ENCODE data around the gene ELF2.
"Not testable (repeated sequence)": the region's sequence is repeated elsewhere in the genome, so short reads cannot be mapped to it uniquely, and the experiment has no call there.

The ELF2 gene

DNA sequence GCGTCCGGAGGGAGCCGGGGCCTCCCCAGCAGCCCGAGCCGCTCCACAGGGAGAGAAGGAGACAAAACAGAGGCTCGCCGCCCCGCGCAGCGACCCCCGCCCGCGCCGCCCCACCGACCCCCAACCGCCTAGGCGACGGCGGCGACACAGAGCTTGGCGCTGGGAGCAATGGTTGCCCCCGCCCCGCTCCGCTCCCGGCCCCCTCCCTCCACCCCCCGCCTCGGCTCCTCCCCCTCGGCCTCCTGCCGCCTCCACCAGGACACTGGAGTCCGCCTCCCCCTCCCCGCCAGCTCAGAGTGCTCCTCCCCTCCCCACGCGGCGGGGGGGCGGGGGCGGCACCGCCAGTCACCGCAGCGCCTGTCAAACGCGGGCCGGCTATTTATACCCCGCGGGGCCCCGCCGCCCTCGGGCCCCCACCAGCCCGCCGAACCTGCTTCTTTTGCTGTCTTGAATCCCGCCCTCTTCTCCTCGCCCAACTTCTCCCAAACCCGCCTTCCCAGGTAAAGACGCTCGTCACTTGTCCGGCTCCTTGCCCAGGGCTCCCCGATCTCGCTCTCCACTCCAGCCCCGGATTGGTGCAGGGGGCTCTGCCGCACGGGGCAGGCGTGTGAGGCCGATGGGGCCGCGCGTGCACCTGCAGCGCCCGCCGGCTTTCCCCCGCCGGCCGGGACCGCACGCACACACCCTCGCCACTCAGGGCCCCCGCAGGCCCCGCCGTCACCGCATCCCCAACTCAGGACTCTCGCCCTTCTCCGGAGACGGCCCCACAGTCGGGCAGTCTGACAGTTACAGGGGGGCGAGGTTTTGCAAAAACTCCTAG lies at the start of gene ELF2:
Gene ELF2, minus strand, starts transcription at position 170 of the 820 bp plus-strand sequence. CDS start 39,517 bp downstream, outside the sequence.
- Histone ChIP-seq H3K9me3 (ENCODE audit: control insufficient read depth, insufficient read depth, low read length) (no peaks in the 10 kb centered on the region), H3K36me3 (ENCODE audit: insufficient read depth, low read length) (no peaks in the 10 kb centered on the region), H3K9ac (ENCODE audit: low read depth, low read length) (peak within 1 kb of the TSS; percentile 96), H3K4me1 (ENCODE audit: insufficient read depth, low read length) (peaks cover 8% of the 10 kb centered on the region)

DNA sequence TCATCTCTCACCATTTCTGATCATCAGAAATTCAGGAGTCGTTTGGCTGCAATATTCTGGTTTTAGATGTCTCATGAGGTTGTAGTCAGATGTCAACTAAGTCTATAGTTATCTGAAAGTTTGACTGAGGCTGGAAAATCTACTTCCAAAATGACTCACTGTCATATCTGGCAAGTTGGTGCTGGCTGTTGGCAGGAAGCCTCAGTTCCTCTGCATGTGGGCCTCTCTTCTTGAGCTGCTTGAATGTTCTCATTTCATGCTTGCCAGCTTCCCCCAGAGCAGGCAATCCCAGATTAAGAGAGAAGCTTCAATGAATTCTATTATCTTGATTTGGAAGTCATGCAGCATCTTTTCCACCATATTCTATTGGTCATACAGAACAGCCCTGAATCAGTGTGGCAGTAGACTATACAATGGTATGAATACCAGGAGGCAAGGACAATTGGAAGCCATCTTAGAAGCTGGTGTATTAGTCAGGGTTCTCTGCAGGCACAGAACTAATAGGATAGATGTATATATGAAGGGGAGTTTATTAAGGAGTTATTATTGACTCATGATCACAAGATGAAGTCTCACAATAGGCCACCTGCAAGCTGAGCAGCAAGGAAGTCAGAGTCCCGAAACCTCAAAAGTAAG lies 46.8 kb upstream of the ELF2 start:
- Histone ChIP-seq H3K9me3 (ENCODE audit: control insufficient read depth, insufficient read depth, low read length) (no peaks in the 10 kb centered on the region), H3K9ac (ENCODE audit: low read depth, low read length) (no peak overlapping the region), H3K36me3 (ENCODE audit: insufficient read depth, low read length) (no peaks in the 10 kb centered on the region), H3K4me1 (ENCODE audit: insufficient read depth, low read length) (no peaks in the 10 kb centered on the region)

DNA sequence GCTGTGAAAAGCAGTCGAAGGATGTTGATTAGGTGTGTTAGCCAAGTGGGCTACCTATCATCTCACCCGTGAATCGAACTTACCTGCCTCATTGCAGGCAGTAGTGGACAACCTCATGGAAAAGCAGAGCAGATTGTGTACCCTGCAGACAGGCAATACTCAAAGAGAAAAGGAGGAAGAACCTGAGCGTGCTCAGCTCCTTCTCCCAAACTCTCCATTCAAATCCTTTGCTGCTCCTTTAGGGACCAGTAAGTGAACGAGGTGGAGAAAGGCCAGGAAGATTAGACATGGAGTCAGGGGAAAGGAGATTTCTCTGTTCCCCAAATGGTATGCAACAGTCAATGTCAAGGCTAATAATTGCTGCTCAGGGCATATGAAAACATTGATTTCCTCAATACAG lies 45.2 kb upstream of the ELF2 start:
- Histone ChIP-seq H3K36me3 (ENCODE audit: insufficient read depth, low read length) (no peaks in the 10 kb centered on the region), H3K9me3 (ENCODE audit: control insufficient read depth, insufficient read depth, low read length) (no peaks in the 10 kb centered on the region), H3K4me1 (ENCODE audit: insufficient read depth, low read length) (no peaks in the 10 kb centered on the region), H3K9ac (ENCODE audit: low read depth, low read length) (no peak overlapping the region)

DNA sequence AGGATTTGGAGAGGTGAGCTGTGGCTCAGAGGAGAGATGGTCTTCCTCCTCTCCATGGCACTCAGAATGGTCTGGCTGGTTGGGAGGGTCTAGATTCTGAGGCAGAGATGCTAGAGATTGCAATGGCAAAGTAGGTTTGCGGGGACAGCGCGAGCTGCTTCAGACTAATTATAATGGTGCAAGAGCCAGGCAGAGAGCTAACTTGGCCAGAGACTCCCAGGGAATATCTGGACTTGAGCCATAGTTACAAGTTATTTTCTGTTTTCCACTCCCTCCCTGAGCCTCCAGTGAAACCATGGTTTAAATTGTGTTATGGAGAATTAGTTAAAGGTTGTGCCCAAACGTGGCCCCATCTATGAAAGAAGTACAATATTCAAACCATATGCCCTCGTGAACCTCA lies 44.7 kb upstream of the ELF2 start:
- no peaks in the 10 kb centered on the region for H3K36me3 ChIP-seq (ENCODE audit: insufficient read depth, low read length)
- no peak overlapping the region for H3K9ac ChIP-seq (ENCODE audit: low read depth, low read length)
- no peaks in the 10 kb centered on the region for H3K9me3 ChIP-seq (ENCODE audit: control insufficient read depth, insufficient read depth, low read length)
- no peaks in the 10 kb centered on the region for H3K4me1 ChIP-seq (ENCODE audit: insufficient read depth, low read length)

DNA sequence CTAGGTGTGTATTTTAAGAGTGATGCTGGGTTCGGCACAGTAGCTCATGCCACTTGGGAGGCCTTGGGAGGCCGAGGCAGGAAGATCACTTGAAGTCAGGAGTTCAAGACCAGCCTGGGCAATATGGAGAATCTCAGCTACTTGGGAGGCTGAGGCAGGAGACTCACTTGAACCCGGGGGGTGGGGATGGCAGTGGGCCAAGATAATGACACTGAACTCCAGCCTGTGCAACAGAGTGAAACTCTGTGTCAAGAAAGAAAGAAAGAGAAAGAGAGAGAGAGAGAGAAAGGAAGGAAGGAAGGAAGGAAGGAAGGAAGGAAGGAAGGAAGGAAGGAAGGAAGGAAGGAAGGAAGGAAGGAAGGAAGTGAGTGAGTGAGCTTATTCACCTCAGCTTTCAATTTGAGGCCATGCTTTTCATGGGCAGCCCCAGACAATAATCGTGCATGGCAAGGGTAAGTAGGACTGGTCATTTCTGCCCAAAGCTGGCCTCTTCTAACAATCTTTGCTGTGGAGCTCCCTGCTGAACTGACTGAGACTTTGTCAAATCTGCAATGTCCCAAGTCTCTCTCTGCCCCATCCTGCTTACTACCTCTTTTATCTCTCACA lies 42.5 kb upstream of the ELF2 start:
- Histone ChIP-seq H3K36me3 (ENCODE audit: insufficient read depth, low read length) (no peaks in the 10 kb centered on the region), H3K9ac (ENCODE audit: low read depth, low read length) (no peak overlapping the region), H3K4me1 (ENCODE audit: insufficient read depth, low read length) (no peaks in the 10 kb centered on the region), H3K9me3 (ENCODE audit: control insufficient read depth, insufficient read depth, low read length) (no peaks in the 10 kb centered on the region)

DNA sequence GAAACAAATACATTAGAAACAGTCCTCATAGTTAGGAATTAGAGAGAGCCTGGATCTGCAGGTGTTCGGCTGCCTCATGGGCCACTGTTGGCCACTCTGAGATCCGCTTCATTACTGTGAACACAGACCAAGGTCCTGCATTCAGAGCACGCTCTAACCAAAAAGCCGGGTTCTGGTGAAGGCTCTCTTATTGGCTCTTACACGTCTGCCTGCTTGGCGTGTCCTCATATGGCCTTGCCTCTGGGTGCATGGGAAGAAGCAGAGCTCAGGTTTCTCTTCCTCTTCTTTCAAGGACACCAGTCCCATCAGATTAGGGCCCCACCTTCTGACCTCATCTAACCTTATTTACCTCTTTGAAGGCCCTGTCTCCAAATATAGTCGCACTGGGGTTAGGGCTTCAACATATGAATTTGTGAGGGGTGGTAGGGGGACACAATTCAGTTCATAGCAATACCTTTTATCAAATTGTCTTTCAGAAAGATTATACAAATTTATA lies 37.1 kb upstream of the ELF2 start:
- Histone ChIP-seq H3K4me1 (ENCODE audit: insufficient read depth, low read length) (no peaks in the 10 kb centered on the region; the same call in 1 of the 2 replicates), H3K9me3 (ENCODE audit: control insufficient read depth, insufficient read depth, low read length) (no peaks in the 10 kb centered on the region), H3K36me3 (ENCODE audit: insufficient read depth, low read length) (no peaks in the 10 kb centered on the region), H3K9ac (ENCODE audit: low read depth, low read length) (no peak overlapping the region)

DNA sequence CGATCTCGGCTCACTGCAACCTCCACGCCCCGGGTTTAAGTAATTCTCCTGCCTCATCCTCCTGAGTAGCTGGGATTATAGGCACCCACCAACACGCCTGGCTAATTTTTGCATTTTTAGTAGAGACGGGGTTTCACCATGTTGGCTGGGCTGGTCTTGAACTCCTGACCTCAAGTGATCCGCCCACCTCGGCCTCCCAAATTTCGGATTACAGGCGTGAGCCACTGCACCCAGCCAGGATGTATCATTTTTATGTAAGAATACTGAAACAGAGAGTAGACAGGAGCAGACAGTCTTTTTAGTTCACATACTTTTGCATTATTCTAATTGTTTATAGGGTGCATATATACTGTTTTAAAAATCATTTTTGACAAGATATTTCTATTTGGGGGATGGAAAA lies 36.6 kb upstream of the ELF2 start:
- not testable (repeated sequence) for H3K9me3 ChIP-seq (ENCODE audit: control insufficient read depth, insufficient read depth, low read length); H3K4me1 ChIP-seq (ENCODE audit: insufficient read depth, low read length); H3K36me3 ChIP-seq (ENCODE audit: insufficient read depth, low read length); H3K9ac ChIP-seq (ENCODE audit: low read depth, low read length)

DNA sequence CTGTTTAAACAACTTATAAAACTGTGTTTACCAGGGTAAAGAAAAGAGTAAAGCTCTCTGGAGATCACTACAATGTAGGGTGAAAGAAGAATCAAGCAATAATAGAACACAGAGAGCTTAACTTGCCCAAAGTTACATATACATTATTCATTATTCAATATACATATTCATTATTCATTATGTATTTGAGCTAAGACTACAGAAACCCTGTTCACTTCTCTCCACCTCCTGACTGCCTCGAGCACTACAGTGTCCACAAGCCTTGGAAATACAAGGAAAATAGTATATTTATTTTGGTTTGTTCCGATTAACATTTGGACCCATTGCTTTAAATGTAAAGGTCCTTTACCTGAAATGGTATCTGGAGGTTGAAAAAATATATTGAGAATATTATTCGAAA lies 35.9 kb upstream of the ELF2 start:
- no peak overlapping the region for H3K9ac ChIP-seq (ENCODE audit: low read depth, low read length)
- peaks cover under 1% of the 10 kb centered on the region; the same call in 1 of the 2 replicates for H3K4me1 ChIP-seq (ENCODE audit: insufficient read depth, low read length)
- H3K9me3 ChIP-seq (ENCODE audit: control insufficient read depth, insufficient read depth, low read length), result no peaks in the 10 kb centered on the region

DNA sequence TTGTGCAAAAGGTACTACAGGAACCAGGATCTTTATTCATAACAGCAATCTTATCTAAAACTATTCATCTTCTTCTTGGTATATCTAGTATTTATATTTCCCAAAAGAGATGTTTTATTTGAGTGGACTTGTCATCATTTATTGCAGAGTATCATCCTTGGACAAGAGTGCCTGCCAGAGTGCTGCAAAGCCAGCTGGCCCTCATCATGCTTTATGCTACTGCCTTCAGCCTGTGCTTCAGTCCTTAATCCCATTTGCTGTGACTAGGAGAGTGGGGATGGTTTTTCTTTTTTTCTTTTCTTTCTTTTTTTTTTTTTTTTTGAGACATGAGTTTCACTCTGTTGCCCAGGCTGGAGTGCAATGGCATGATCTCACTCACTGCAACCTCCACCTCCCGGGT lies 33.5 kb upstream of the ELF2 start:
- no peaks in the 10 kb centered on the region for H3K9me3 ChIP-seq (ENCODE audit: control insufficient read depth, insufficient read depth, low read length)
- no peak overlapping the region for H3K9ac ChIP-seq (ENCODE audit: low read depth, low read length)
- H3K4me1 ChIP-seq (ENCODE audit: insufficient read depth, low read length), result peaks cover 5% of the 10 kb centered on the region; the same call in 1 of the 2 replicates
- H3K36me3 ChIP-seq (ENCODE audit: insufficient read depth, low read length), result no peaks in the 10 kb centered on the region

More for the DNA sequence above, 35.9 kb upstream of the ELF2 start:
- H3K36me3 ChIP-seq (ENCODE audit: insufficient read depth, low read length), result no peaks in the 10 kb centered on the region

DNA sequence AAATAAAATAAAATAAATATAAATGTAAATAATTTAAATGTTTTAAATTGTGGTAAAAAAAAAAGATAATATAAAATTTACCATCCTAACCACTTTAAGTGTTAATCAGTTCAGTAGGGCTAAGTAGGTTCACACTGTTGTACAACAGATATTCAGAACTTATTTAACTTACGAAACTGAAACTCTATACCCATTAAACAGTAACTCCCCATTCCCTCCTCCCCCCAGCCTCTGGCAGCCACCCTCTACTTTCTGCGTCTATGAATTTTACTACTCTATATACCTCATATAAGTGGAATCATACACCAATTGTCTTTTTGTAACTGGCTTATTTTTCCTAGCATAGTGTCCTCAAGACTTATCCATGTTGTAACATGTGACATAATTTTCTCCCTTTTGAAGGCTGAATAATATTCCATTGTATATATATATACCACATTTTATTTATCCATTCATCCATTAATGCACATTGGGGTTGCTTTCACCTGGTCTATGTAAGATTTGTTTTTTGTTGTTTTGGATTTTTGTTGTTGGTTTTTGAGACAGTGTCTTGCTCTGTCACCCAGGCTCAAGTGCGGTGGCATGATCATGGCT lies 32.5 kb upstream of the ELF2 start:
- peaks cover 5% of the 10 kb centered on the region; the same call in 1 of the 2 replicates for H3K4me1 ChIP-seq (ENCODE audit: insufficient read depth, low read length)
- no peaks in the 10 kb centered on the region for H3K9me3 ChIP-seq (ENCODE audit: control insufficient read depth, insufficient read depth, low read length)
- H3K36me3 ChIP-seq (ENCODE audit: insufficient read depth, low read length), result no peaks in the 10 kb centered on the region
- H3K9ac ChIP-seq (ENCODE audit: low read depth, low read length), result no peak overlapping the region

DNA sequence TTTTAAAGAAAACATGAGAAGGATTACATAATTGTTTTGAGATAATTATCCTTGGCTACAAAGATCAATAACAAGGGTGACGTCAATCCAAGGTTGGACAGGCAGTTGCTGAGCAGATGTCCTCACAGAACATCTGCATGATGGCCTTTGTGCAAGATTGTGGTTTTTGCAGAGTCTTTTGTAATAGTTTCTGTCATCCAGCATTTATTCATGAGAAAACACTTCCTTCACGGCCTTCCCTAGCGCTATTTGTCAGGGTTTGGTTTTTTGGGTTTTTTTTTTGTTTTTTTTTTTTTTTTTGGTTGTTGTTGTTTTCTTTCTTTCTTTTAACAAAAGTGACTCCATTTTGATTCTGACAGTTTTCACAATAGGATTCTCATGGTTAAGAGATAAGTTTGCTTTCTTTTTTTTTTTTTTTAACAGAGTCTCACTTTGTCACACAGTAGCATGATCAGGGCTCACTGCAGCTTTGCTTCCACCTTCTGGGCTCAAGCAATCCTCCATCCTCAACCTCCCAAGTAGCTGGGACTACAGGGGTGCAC lies 31.5 kb upstream of the ELF2 start:
- Histone ChIP-seq H3K36me3 (ENCODE audit: insufficient read depth, low read length) (no peaks in the 10 kb centered on the region), H3K9me3 (ENCODE audit: control insufficient read depth, insufficient read depth, low read length) (no peaks in the 10 kb centered on the region), H3K4me1 (ENCODE audit: insufficient read depth, low read length) (peaks cover 5% of the 10 kb centered on the region; the same call in 1 of the 2 replicates), H3K9ac (ENCODE audit: low read depth, low read length) (no peak overlapping the region)

DNA sequence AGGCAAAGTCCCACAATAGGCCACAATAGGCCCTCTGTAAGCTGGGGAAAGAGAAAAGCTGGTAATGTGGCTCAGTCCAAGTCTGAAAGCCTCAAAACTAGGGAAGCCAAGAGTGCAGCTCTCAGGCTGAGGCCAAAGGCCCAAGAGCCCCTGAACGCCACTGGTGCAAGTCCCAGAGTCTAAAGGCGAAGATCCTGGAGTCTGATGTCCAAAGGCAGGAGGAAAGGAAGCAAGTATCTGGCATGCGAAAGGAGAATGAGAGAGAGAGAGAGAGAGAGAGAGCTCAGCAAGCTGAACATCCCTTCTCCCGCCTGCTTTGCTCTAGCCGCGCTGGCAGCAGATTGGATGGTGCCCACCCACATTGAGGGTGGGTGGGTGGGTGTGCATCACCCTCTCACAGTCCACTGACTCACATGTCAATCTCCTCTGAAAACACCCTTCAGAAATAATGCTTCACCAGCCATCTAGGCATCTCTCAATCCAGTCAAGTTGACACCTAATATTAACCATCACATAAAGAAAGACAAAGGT lies 30.9 kb upstream of the ELF2 start:
- Histone ChIP-seq H3K9me3 (ENCODE audit: control insufficient read depth, insufficient read depth, low read length) (no peaks in the 10 kb centered on the region), H3K36me3 (ENCODE audit: insufficient read depth, low read length) (no peaks in the 10 kb centered on the region), H3K4me1 (ENCODE audit: insufficient read depth, low read length) (peaks cover 5% of the 10 kb centered on the region; the same call in 1 of the 2 replicates), H3K9ac (ENCODE audit: low read depth, low read length) (no peak overlapping the region)

DNA sequence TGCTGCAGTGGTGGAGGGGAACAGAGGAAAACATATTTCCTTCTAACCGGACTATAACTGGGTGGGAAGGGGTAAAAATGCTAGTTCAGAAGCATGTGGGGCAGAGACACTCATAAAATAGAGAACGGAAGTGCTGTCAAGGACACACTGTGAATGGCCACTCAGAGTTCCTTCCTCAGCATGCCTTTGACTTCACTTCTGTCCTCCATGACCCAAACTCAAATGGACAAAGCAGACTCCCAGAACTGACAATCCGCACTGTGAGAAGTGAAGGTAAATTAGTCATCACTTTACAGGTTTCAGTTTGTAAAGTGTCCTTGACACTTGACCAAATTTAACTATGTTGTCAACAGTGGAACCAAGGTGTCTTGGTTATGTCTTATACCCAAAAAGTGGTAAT lies 30.2 kb upstream of the ELF2 start:
- H3K36me3 ChIP-seq (ENCODE audit: insufficient read depth, low read length), result no peaks in the 10 kb centered on the region
- no peaks in the 10 kb centered on the region for H3K9me3 ChIP-seq (ENCODE audit: control insufficient read depth, insufficient read depth, low read length)
- no peak overlapping the region for H3K9ac ChIP-seq (ENCODE audit: low read depth, low read length)
- H3K4me1 ChIP-seq (ENCODE audit: insufficient read depth, low read length), result peaks cover 5% of the 10 kb centered on the region; the same call in 1 of the 2 replicates

DNA sequence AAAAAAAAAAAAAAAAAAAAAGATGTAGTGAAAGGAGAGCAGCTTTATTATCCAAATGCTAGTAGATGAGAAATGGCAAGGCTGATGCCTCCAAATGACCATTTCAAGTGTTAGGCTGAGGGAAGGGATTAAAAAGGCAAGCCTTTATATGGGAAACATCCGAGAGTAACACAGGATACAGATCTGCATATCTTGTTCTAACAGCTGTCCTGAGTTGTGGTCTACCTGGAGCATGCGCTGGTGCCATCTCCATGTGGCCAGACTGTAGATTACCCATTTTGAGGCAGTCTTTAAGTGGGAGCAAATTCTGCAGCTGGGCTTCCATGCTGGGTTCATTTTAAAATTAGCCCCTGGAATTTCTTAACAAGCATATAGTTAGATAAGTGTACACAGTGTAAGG lies 26.0 kb upstream of the ELF2 start:
- Histone ChIP-seq H3K4me1 (ENCODE audit: insufficient read depth, low read length) (peaks cover 5% of the 10 kb centered on the region; the same call in 1 of the 2 replicates), H3K36me3 (ENCODE audit: insufficient read depth, low read length) (no peaks in the 10 kb centered on the region), H3K9ac (ENCODE audit: low read depth, low read length) (no peak overlapping the region), H3K9me3 (ENCODE audit: control insufficient read depth, insufficient read depth, low read length) (0 out of 2 replicates have a peak, but pooled peaks cover 6% of the 10 kb centered on the region)

All from ES-I3 (cell line).